Osteoblast (primary cell): ENCODE measurements around the gene RIT1. TPM values are rescaled to one million over a fixed set of nuclear protein-coding genes. Genes with fewer than 3 reads are reported as not detected.
"Not testable (repeated sequence)": the region's sequence is repeated elsewhere in the genome, so short reads cannot be mapped to it uniquely, and the experiment has no call there.

Experiments
- DNase-seq: peaks from one replicate; pipeline ENCODE4 v3.0.0; 2011; ENCODE audit warnings: low spot score, mixed read lengths; ENCODE audit not compliant: insufficient read length; ENCODE audit errors: missing footprints
- H2AFZ ChIP-seq: 2 replicates; pipeline ENCODE4 v1.6.0; 2011; ENCODE audit warnings: mild to moderate bottlenecking, low read length
- H3K27ac ChIP-seq: 2 replicates; pipeline ENCODE4 v1.5.1; 2011; ENCODE audit warnings: mild to moderate bottlenecking, low read depth, low read length, moderate library complexity
- H3K27me3 ChIP-seq: 2 replicates; pipeline ENCODE4 v1.6.0; 2012; ENCODE audit warnings: mild to moderate bottlenecking, control low read depth, inconsistent platforms, low read length, moderate library complexity; ENCODE audit not compliant: insufficient read depth
- H3K36me3 ChIP-seq: 2 replicates; pipeline ENCODE4 v1.5.1; 2011; ENCODE audit warnings: mild to moderate bottlenecking, low read length, control low read depth, moderate library complexity; ENCODE audit not compliant: insufficient read depth
- H3K4me1 ChIP-seq: 2 replicates; pipeline ENCODE4 v1.5.1; 2011; ENCODE audit warnings: mild to moderate bottlenecking, low read length, control low read depth, moderate library complexity; ENCODE audit not compliant: insufficient read depth
- H3K4me2 ChIP-seq: 2 replicates; pipeline ENCODE4 v1.6.0; 2011; ENCODE audit warnings: mild to moderate bottlenecking, low read length; ENCODE audit not compliant: insufficient read depth
- H3K4me3 ChIP-seq: fragments of 200-600 bp; sonication (generic); 3 replicates; pipeline ENCODE4 v1.5.1; 2012; ENCODE audit warnings: mild to moderate bottlenecking, low read length, inconsistent platforms; ENCODE audit not compliant: insufficient read depth
- H3K79me2 ChIP-seq: 2 replicates; pipeline ENCODE4 v1.6.0; 2012; ENCODE audit warnings: mild to moderate bottlenecking, low read length, control low read depth, inconsistent platforms; ENCODE audit not compliant: insufficient read depth
- H3K9me3 ChIP-seq: 2 replicates; pipeline ENCODE4 v1.5.1; 2011; ENCODE audit warnings: low read depth, low read length, control low read depth
- H4K20me1 ChIP-seq: 2 replicates; pipeline ENCODE4 v1.6.0; 2012; ENCODE audit warnings: mild to moderate bottlenecking, low read length, control low read depth; ENCODE audit not compliant: insufficient read depth
- total RNA-seq: library from RNA; depleted of rRNA; stranded (reverse); fragments of >200 nt; gene quantifications from 2 replicates; pipeline ENCODE4 v1.2.3, GENCODE V29; 2012
- TF ChIP-seq, protein P1 (sequence below): IDR thresholded peaks from 2 replicates; pipeline ENCODE4 v1.5.1; 2011; ENCODE audit warnings: mild to moderate bottlenecking, low read depth, low read length, moderate library complexity; ENCODE audit errors: extremely low read depth

Gene RIT1
- total RNA-seq, 1 donor = 36.9 TPM

DNA sequence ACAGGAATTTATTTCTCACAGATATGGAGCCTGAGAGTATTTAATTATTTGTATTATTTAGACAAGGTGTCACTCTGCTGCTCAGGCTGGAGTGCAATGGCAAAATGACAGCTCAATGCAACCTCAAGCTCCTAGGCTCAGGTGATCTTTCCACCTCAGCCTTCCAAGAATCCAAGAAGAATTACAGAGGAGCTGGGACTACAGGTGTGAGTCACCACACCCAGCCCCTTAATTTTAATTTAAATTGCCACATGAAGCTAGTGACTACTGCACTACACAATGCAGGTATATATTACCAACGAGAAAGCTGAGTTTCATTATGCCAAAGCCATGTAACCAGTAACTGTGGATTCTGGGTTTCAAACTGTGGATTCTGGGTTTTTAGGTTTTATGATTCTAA is 20.9 kb upstream of the RIT1 start:
- H3K4me3 ChIP-seq = no peak overlapping the region

DNA sequence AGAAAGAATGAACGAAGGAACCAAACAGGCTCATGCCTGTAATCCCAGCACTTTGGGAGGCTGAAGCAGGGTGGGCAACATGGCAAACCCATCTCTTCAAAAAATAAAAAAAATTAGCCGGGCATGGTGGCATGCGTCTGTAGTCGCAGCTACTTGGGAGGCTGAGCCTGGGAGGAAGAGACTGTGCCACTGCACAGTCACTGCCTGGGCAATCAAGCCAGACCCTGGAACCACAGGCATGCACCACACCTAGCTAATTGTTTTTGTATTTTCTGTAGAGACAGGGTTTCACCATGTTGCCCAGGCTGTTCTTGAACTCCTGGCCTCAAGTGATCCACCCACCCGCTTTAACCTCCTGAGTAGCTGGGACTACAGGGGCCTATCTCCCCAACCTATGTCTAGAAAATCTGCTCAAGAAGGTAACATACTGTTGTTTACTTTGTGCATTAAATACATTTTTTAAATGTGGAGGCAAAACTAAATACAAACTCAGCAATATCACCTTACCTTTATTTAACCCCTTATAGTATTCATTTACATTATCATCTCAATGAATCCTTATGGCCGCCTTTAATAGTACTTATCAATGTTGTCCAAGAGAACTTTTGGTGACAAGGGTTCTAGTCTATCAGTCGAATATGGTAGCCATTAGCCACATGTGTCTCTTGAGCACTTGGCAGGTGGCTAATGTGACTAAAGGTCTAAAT is 20.3 kb upstream of the RIT1 start:
- no peaks in the 10 kb centered on the region for H3K9me3 ChIP-seq
- no peaks in the 10 kb centered on the region for H3K27me3 ChIP-seq
- H3K4me2 ChIP-seq = peak overlapping the region; percentile 83
- H3K4me1 ChIP-seq = peaks cover 30% of the 10 kb centered on the region
- peaks cover 63% of the 10 kb centered on the region for H3K36me3 ChIP-seq
- H2AFZ ChIP-seq = no peak overlapping the region
- TF ChIP-seq, protein P1, sequence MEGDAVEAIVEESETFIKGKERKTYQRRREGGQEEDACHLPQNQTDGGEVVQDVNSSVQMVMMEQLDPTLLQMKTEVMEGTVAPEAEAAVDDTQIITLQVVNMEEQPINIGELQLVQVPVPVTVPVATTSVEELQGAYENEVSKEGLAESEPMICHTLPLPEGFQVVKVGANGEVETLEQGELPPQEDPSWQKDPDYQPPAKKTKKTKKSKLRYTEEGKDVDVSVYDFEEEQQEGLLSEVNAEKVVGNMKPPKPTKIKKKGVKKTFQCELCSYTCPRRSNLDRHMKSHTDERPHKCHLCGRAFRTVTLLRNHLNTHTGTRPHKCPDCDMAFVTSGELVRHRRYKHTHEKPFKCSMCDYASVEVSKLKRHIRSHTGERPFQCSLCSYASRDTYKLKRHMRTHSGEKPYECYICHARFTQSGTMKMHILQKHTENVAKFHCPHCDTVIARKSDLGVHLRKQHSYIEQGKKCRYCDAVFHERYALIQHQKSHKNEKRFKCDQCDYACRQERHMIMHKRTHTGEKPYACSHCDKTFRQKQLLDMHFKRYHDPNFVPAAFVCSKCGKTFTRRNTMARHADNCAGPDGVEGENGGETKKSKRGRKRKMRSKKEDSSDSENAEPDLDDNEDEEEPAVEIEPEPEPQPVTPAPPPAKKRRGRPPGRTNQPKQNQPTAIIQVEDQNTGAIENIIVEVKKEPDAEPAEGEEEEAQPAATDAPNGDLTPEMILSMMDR = no peak
- DNase-seq = peak; percentile 30
- H3K79me2 ChIP-seq = peaks cover 68% of the 10 kb centered on the region
- H3K27ac ChIP-seq = peak overlapping the region; percentile 66
- peak overlapping the region; percentile 51 for H3K4me3 ChIP-seq
- H4K20me1 ChIP-seq = peaks cover 30% of the 10 kb centered on the region

More for the DNA sequence above, 20.9 kb upstream of the RIT1 start:
- Histone ChIP-seq H3K9me3 (no peaks in the 10 kb centered on the region), H2AFZ (no peak overlapping the region), H4K20me1 (peaks cover 28% of the 10 kb centered on the region), H3K4me1 (peaks cover 30% of the 10 kb centered on the region), H3K27me3 (no peaks in the 10 kb centered on the region), H3K36me3 (peaks cover 58% of the 10 kb centered on the region), H3K79me2 (peaks cover 62% of the 10 kb centered on the region), H3K27ac (peak overlapping the region; percentile 66), H3K4me2 (peak overlapping the region; percentile 83)
- TF ChIP-seq, protein P1 = no peak
- DNase-seq = peak; percentile 30

DNA sequence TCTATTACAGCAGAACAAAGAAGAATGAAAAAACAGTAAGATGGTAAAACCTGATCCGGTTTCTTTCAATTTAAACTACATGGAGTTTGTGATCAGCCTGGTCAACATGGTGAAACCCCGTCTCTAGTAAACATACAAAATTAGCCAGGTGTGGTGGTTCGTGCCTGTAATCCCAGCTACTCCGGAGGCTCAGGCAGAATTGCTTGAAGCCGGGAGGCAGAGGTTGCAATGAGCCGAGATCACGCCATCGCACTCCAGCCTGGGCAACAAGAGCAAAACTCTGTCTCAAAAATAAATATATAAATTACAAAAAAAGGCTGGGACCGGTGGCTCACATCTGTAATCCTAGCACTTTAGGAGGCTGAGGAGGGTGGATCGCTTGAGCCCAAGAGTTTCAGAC is 19.6 kb upstream of the RIT1 start:
- H4K20me1 ChIP-seq = peaks cover 30% of the 10 kb centered on the region
- DNase-seq, H3K27me3 ChIP-seq, H3K9me3 ChIP-seq, H2AFZ ChIP-seq: not testable (repeated sequence)
- H3K4me1 ChIP-seq = peaks cover 30% of the 10 kb centered on the region
- peak overlapping the region; percentile 51 for H3K4me3 ChIP-seq
- H3K79me2 ChIP-seq = peaks cover 69% of the 10 kb centered on the region
- peak overlapping the region; percentile 66 for H3K27ac ChIP-seq
- peaks cover 71% of the 10 kb centered on the region for H3K36me3 ChIP-seq
- H3K4me2 ChIP-seq = peak overlapping the region; percentile 83

DNA sequence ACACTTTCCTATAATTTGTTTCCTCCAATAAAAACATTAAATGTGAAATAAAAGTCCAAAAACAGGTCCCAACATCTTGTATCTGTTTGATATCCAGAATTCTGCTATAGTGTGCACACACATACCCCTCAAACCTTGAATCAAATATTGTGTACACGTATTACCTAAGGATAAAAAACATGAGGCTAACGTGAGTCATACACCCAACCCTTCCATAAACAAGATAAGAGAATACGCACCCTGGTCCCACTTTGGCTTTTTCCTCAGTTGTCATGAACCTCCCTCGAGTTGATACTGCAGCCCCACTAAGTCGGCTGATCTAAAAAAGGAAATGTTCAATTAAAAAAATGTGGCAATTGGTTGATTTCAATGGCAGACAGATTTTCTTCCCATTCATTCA is 17.9 kb upstream of the RIT1 start:
- peak; percentile 31 for DNase-seq
- H3K4me3 ChIP-seq = no peak overlapping the region
- H3K4me2 ChIP-seq = no peak overlapping the region
- no peaks in the 10 kb centered on the region for H3K27me3 ChIP-seq
- TF ChIP-seq, protein P1 = no peak
- H3K9me3 ChIP-seq = no peaks in the 10 kb centered on the region
- H3K4me1 ChIP-seq = peaks cover 30% of the 10 kb centered on the region
- no peak overlapping the region for H2AFZ ChIP-seq
- H4K20me1 ChIP-seq = peaks cover 30% of the 10 kb centered on the region
- H3K36me3 ChIP-seq = peaks cover 84% of the 10 kb centered on the region
- H3K27ac ChIP-seq = no peak overlapping the region
- peaks cover 70% of the 10 kb centered on the region for H3K79me2 ChIP-seq
